ENCODE data around the gene OR2M3. TPM values are rescaled to one million over a fixed set of nuclear protein-coding genes. Genes with fewer than 3 reads are reported as not detected.

OR2M3 gene
- under 1 TPM in 1 of 2 donors, not detected in 1; 0.06 TPM for total RNA-seq

- no peak within 1 kb of the TSS for H3K4me3 ChIP-seq
- no peak for DNase-seq (ENCODE audit: low spot score)
- H3K4me1 ChIP-seq (replicated peaks): no peaks in the 10 kb centered on the region
- H3K36me3 ChIP-seq: no peaks in the 10 kb centered on the region
- no peaks in the 10 kb centered on the region for H3K27me3 ChIP-seq (replicated peaks; ENCODE audit: insufficient read depth)
- WGBS: 60% methylated on average over 4 of the region's 4 CpGs
- intact Hi-C loops (cut with DNase I): no loop called here
- H3K27ac ChIP-seq: no peak within 1 kb of the TSS
- H3K9me3 ChIP-seq: no peaks in the 10 kb centered on the region
- TF ChIP-seq POLR2AphosphoS5 (IDR thresholded peaks at IDR 0.05) (no peak), CTCF (IDR thresholded peaks at IDR 0.05) (no peak), POLR2A (IDR thresholded peaks at IDR 0.05) (no peak)
Measured at GRCh38 chr1:248196965-248197364, at the start of gene OR2M3. TSS of gene OR2M3 (plus strand) at chr1:248197265. CDS start at chr1:248203068, 5,803 bp downstream.

GRCh38 chr1:248152056-248152827 lies 44.8 kb upstream of the OR2M3 start:
- H3K4me1 ChIP-seq (replicated peaks): no peaks in the 10 kb centered on the region
- H3K4me3 ChIP-seq: no peak overlapping the region
- intact Hi-C loops (cut with DNase I): no loop called here
- H3K27me3 ChIP-seq (replicated peaks; ENCODE audit: insufficient read depth): no peaks in the 10 kb centered on the region
- H3K9me3 ChIP-seq: no peaks in the 10 kb centered on the region
- no peak overlapping the region for H3K27ac ChIP-seq
- no peak for DNase-seq (ENCODE audit: low spot score)
- no peaks in the 10 kb centered on the region for H3K36me3 ChIP-seq
- WGBS: 87% methylated on average over 6 of the region's 6 CpGs
- TF ChIP-seq POLR2A (IDR thresholded peaks at IDR 0.05) (no peak), POLR2AphosphoS5 (IDR thresholded peaks at IDR 0.05) (no peak), CTCF (IDR thresholded peaks at IDR 0.05) (no peak)

- H3K27ac ChIP-seq: no peak overlapping the region
- TF ChIP-seq POLR2AphosphoS5 (IDR thresholded peaks at IDR 0.05) (no peak), CTCF (IDR thresholded peaks at IDR 0.05) (no peak), POLR2A (IDR thresholded peaks at IDR 0.05) (no peak)
- H3K9me3 ChIP-seq: no peaks in the 10 kb centered on the region
- no peak for DNase-seq (ENCODE audit: low spot score)
- H3K4me3 ChIP-seq: no peak overlapping the region
- no peaks in the 10 kb centered on the region for H3K4me1 ChIP-seq (replicated peaks)
- intact Hi-C loops (cut with DNase I): no loop called here
- 78% methylated on average over 1 of the region's 1 CpG for whole genome bisulfite sequencing
- no peaks in the 10 kb centered on the region for H3K27me3 ChIP-seq (replicated peaks; ENCODE audit: insufficient read depth)
- H3K36me3 ChIP-seq: no peaks in the 10 kb centered on the region
Measured at GRCh38 chr1:248155927-248156326, 41.1 kb upstream of the OR2M3 start.

GRCh38 chr1:248158758-248159157 lies 38.3 kb upstream of the OR2M3 start:
- intact Hi-C loops (cut with DNase I): no loop called here
- Histone ChIP-seq H3K4me1 (replicated peaks) (no peaks in the 10 kb centered on the region), H3K9me3 (no peaks in the 10 kb centered on the region), H3K36me3 (no peaks in the 10 kb centered on the region), H3K27me3 (replicated peaks; ENCODE audit: insufficient read depth) (no peaks in the 10 kb centered on the region), H3K4me3 (no peak overlapping the region), H3K27ac (no peak overlapping the region)
- 90% methylated on average over 4 of the region's 4 CpGs for WGBS
- TF ChIP-seq POLR2AphosphoS5 (IDR thresholded peaks at IDR 0.05) (no peak), POLR2A (IDR thresholded peaks at IDR 0.05) (no peak), CTCF (IDR thresholded peaks at IDR 0.05) (no peak)
- no peak for DNase-seq (ENCODE audit: low spot score)

- Histone ChIP-seq H3K27ac (no peak overlapping the region), H3K36me3 (no peaks in the 10 kb centered on the region), H3K9me3 (no peaks in the 10 kb centered on the region), H3K4me3 (no peak overlapping the region), H3K4me1 (replicated peaks) (no peaks in the 10 kb centered on the region), H3K27me3 (replicated peaks; ENCODE audit: insufficient read depth) (no peaks in the 10 kb centered on the region)
- DNase-seq (ENCODE audit: low spot score): no peak
- WGBS: 85% methylated on average over 12 of the region's 12 CpGs
- intact Hi-C loops (cut with DNase I): no loop called here
- TF ChIP-seq POLR2AphosphoS5 (IDR thresholded peaks at IDR 0.05) (no peak), CTCF (IDR thresholded peaks at IDR 0.05) (no peak), POLR2A (IDR thresholded peaks at IDR 0.05) (no peak)
Measured at GRCh38 chr1:248164031-248164430, 33.0 kb upstream of the OR2M3 start.

Data from prostate gland (tissue), 2 donors.